ENCODE measurements around the gene IGF2BP1.
"Not testable (repeated sequence)": the region's sequence is repeated elsewhere in the genome, so short reads cannot be mapped to it uniquely, and the experiment has no call there.

IGF2BP1 gene

GRCh38 chr17:48995304-48995973 is 1.7 kb upstream of the IGF2BP1 start:
- in situ Hi-C loops (cut with MboI; ENCODE audit: low sequenced_read_pairs) = no loop called here

GRCh38 chr17:48995974-48996721 is 1.0 kb upstream of the IGF2BP1 start:
- in situ Hi-C loops (cut with MboI; ENCODE audit: low sequenced_read_pairs) = no loop called here

- in situ Hi-C loops (cut with MboI; ENCODE audit: low sequenced_read_pairs) = no loop called here
These were observed 473 bp upstream of the IGF2BP1 start for GRCh38 chr17:48996722-48997102.

GRCh38 chr17:48997827-48998586 is 822 bp downstream of the IGF2BP1 start:
- in situ Hi-C loops (cut with MboI; ENCODE audit: low sequenced_read_pairs) = no loop called here

GRCh38 chr17:48998587-48999440 is 1.6 kb downstream of the IGF2BP1 start:
- in situ Hi-C loops (cut with MboI; ENCODE audit: low sequenced_read_pairs) = no loop called here

- in situ Hi-C loops (cut with MboI; ENCODE audit: low sequenced_read_pairs) = no loop called here
These were observed 3.8 kb downstream of the IGF2BP1 start for GRCh38 chr17:49000943-49001342.

GRCh38 chr17:49001671-49002070 is 4.5 kb downstream of the IGF2BP1 start:
- in situ Hi-C loops (cut with MboI; ENCODE audit: low sequenced_read_pairs) = no loop called here

GRCh38 chr17:49002331-49002730 is 5.1 kb downstream of the IGF2BP1 start:
- in situ Hi-C loops (cut with MboI; ENCODE audit: low sequenced_read_pairs) = no loop called here

- in situ Hi-C loops (cut with MboI; ENCODE audit: low sequenced_read_pairs) = no loop called here
These were observed 5.6 kb downstream of the IGF2BP1 start for GRCh38 chr17:49002766-49003165.

- in situ Hi-C loops (cut with MboI; ENCODE audit: low sequenced_read_pairs) = no loop called here
These were observed 6.6 kb downstream of the IGF2BP1 start for GRCh38 chr17:49003557-49004511.

- in situ Hi-C loops (cut with MboI; ENCODE audit: low sequenced_read_pairs) = no loop called here
These were observed 8.0 kb downstream of the IGF2BP1 start for GRCh38 chr17:49005140-49005539.

GRCh38 chr17:49008908-49009307 is 11.7 kb downstream of the IGF2BP1 start:
- in situ Hi-C loops (cut with MboI; ENCODE audit: low sequenced_read_pairs) = not testable (repeated sequence)

- in situ Hi-C loops (cut with MboI; ENCODE audit: low sequenced_read_pairs) = no loop called here
These were observed 15.6 kb downstream of the IGF2BP1 start for GRCh38 chr17:49012769-49013255.

- in situ Hi-C loops (cut with MboI; ENCODE audit: low sequenced_read_pairs) = no loop called here
These were observed 16.4 kb downstream of the IGF2BP1 start for GRCh38 chr17:49013311-49014213.

GRCh38 chr17:49015179-49015923 is 18.2 kb downstream of the IGF2BP1 start:
- in situ Hi-C loops (cut with MboI; ENCODE audit: low sequenced_read_pairs) = no loop called here

GRCh38 chr17:49015924-49016774 is 19.0 kb downstream of the IGF2BP1 start:
- in situ Hi-C loops (cut with MboI; ENCODE audit: low sequenced_read_pairs) = no loop called here

All from HL-60/S4 treated with phorbol 12-myristate 13-acetate at 8.2 ng/mL for 4 days and 3 days (cell line).